ENCODE measurements around the gene RPS19BP1.

DNA sequence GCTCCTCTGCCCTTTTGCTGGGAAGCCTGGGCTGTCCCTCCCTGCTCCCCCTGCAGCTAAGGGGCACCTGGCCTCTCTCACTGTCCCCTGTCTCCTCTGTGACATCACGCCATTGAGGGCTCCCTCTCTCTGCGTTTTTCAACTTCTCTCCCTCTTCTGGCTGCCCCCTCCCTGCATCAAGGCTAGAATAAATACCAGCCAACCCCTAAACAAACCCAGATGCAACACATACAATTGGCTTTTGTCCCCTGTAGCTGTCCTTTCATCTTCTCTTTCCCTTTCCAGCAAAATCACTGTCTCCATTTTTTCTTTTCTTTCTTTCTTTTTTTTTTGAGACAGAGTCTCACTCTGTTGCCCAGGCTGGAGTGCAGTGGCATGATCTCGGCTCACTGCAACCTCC, 33.7 kb downstream of the RPS19BP1 start:
- TF ChIP-seq, protein P1, sequence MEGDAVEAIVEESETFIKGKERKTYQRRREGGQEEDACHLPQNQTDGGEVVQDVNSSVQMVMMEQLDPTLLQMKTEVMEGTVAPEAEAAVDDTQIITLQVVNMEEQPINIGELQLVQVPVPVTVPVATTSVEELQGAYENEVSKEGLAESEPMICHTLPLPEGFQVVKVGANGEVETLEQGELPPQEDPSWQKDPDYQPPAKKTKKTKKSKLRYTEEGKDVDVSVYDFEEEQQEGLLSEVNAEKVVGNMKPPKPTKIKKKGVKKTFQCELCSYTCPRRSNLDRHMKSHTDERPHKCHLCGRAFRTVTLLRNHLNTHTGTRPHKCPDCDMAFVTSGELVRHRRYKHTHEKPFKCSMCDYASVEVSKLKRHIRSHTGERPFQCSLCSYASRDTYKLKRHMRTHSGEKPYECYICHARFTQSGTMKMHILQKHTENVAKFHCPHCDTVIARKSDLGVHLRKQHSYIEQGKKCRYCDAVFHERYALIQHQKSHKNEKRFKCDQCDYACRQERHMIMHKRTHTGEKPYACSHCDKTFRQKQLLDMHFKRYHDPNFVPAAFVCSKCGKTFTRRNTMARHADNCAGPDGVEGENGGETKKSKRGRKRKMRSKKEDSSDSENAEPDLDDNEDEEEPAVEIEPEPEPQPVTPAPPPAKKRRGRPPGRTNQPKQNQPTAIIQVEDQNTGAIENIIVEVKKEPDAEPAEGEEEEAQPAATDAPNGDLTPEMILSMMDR (IDR thresholded peaks at IDR 0.05), result no peak
- no peak for TF ChIP-seq EZH2 (IDR thresholded peaks at IDR 0.05; ENCODE audit: borderline replicate concordance, insufficient read depth, low read depth, low read length, poor library complexity, severe bottlenecking)

Measured in B cell (primary cell).